ENCODE data around the gene ORMDL2. TPM values are rescaled to one million over a fixed set of nuclear protein-coding genes. Genes with fewer than 3 reads are reported as not detected.
"Not testable (repeated sequence)": the region's sequence is repeated elsewhere in the genome, so short reads cannot be mapped to it uniquely, and the experiment has no call there.

ORMDL2 gene
- total and polyA plus RNA-seq, 10 of the 15 experiments (the other 5 are each of a cell fraction or from before 2014, with no cell fraction given) = 15.0 to 135 (median 33.9) TPM

- Histone ChIP-seq H2AFZ (ENCODE audit: control insufficient read depth, low read depth, low read length) (no peak overlapping the region), H3K9ac (ENCODE audit: control insufficient read depth, insufficient read depth, low read length) (no peak overlapping the region), H3K4me1 (ENCODE audit: control insufficient read depth, insufficient read depth, low read length) (no peaks in the 10 kb centered on the region), H3K9me3 (replicated peaks; ENCODE audit: control insufficient read depth, insufficient read depth, low read length) (peaks cover 4% of the 10 kb centered on the region; the same call in 1 of the 3 replicates), H3K36me3 (ENCODE audit: control insufficient read depth in 2 of 2, insufficient read depth in 2 of 2, low read length in 1 of 2) (no peaks in the 10 kb centered on the region), H4K20me1 (ENCODE audit: control insufficient read depth, insufficient read depth) (no peaks in the 10 kb centered on the region), H3K4me3 (no peak overlapping the region), H3K4me2 (ENCODE audit: control insufficient read depth, insufficient read depth) (no peak overlapping the region), H3K27ac (ENCODE audit: control insufficient read depth, insufficient read depth) (no peak overlapping the region), H3K27me3 (replicated peaks in 1 of 2; ENCODE audit: control insufficient read depth in 2 of 2, insufficient read depth in 2 of 2, low read length in 1 of 2) (no peaks in the 10 kb centered on the region), H3K79me2 (ENCODE audit: control insufficient read depth, insufficient read depth, low read length) (no peaks in the 10 kb centered on the region)
- RAD21 ChIA-PET (ENCODE audit: unreplicated experiment) = no interaction called here
- no TSS peak for BruUV-seq (replicated peaks)
- FAIRE-seq (no peak), ATAC-seq (no peak), DNase-seq (ENCODE audit: low read depth, low spot score) (no peak)
- intact Hi-C loops (cut with micrococcal nuclease; ENCODE audit: unreplicated experiment) = no loop called here
- SMC1A ChIA-PET (ENCODE audit: uncharacterized antibody, unreplicated experiment) = no interaction called here
- in situ Hi-C loops (cut with MboI) = no loop called here
- no peak for TF ChIP-seq ZBTB11 (CRISPR knock-in tag; IDR thresholded peaks at IDR 0.05)
- 0 out of 2 replicates have a peak, but pooled peaks have one; percentile 57 for TF ChIP-seq CBX5 (IDR thresholded peaks at IDR 0.05; ENCODE audit: low read depth)
- POLR2A ChIA-PET = interaction anchor here (0.7 kb wide), 1 partner anchor 36 kb away, joined by 3 read pairs; the partner anchor contains the start of gene DNAJC14
- WGBS (ENCODE audit: insufficient coverage, insufficient replicate concordance, low lambda C conversion rate, missing lambda C conversion rate) = 95% methylated on average over 2 of the region's 2 CpGs
- CTCF ChIA-PET = interaction anchor here (0.7 kb wide), 1 partner anchor 204 kb away, joined by 3 read pairs; no protein-coding TSS in a partner anchor
Observed at GRCh38 chr12:55865327-55865726, 47.5 kb downstream of the ORMDL2 start.

- H3K79me2 ChIP-seq (ENCODE audit: control insufficient read depth, insufficient read depth, low read length); FAIRE-seq; H3K9me3 ChIP-seq (replicated peaks; ENCODE audit: control insufficient read depth, insufficient read depth, low read length); SMC1A ChIA-PET (ENCODE audit: uncharacterized antibody, unreplicated experiment); POLR2A ChIA-PET; ATAC-seq; RAD21 ChIA-PET (ENCODE audit: unreplicated experiment); intact Hi-C loops (cut with micrococcal nuclease; ENCODE audit: unreplicated experiment); in situ Hi-C loops (cut with MboI); H4K20me1 ChIP-seq (ENCODE audit: control insufficient read depth, insufficient read depth); H3K9ac ChIP-seq (ENCODE audit: control insufficient read depth, insufficient read depth, low read length); BruUV-seq (replicated peaks); H3K4me1 ChIP-seq (ENCODE audit: control insufficient read depth, insufficient read depth, low read length); H3K27ac ChIP-seq (ENCODE audit: control insufficient read depth, insufficient read depth); H3K4me2 ChIP-seq (ENCODE audit: control insufficient read depth, insufficient read depth); H2AFZ ChIP-seq (ENCODE audit: control insufficient read depth, low read depth, low read length); DNase-seq (ENCODE audit: low read depth, low spot score); H3K27me3 ChIP-seq (replicated peaks in 1 of 2; ENCODE audit: control insufficient read depth in 2 of 2, insufficient read depth in 2 of 2, low read length in 1 of 2); H3K4me3 ChIP-seq; H3K36me3 ChIP-seq (ENCODE audit: control insufficient read depth in 2 of 2, insufficient read depth in 2 of 2, low read length in 1 of 2): not testable (repeated sequence)
- CTCF ChIA-PET = interaction anchor here (0.5 kb wide), 1 partner anchor 1462 kb away, joined by 3 read pairs; no protein-coding TSS in a partner anchor
- 95% methylated on average over 3 of the region's 3 CpGs for WGBS (ENCODE audit: insufficient coverage, insufficient replicate concordance, low lambda C conversion rate, missing lambda C conversion rate)
Observed at GRCh38 chr12:55866454-55867004, 48.7 kb downstream of the ORMDL2 start.

Other genes with a start within 250 kb of the ORMDL2 start
Only the 7 nearest of the 18 such genes appear.
- 134 and 144 TPM in 2 replicates for gene BLOC1S1, start 102.0 kb upstream of the ORMDL2 start, total RNA-seq (2014; rRNA removed)
- 126 and 128 TPM in 2 replicates for gene BLOC1S1, start 102.0 kb upstream of the ORMDL2 start, total RNA-seq (2014; rRNA removed; fragmentation: Illumina TruSeq; extraction: Trizol)
- 131 and 141 TPM in 2 replicates for gene BLOC1S1, start 102.0 kb upstream of the ORMDL2 start, total RNA-seq (2021)
- 102 and 156 TPM in 2 replicates for gene BLOC1S1, start 102.0 kb upstream of the ORMDL2 start, polyA plus RNA-seq (2011; rRNA removed)
- 86.6 and 141 TPM in 2 replicates for gene BLOC1S1, start 102.0 kb upstream of the ORMDL2 start, polyA plus RNA-seq (2014; fragmentation: Illumina TruSeq; extraction: Trizol)
- 100 to 1,000 TPM; 264 to 285 TPM for gene BLOC1S1, start 102.0 kb upstream of the ORMDL2 start, polyA plus RNA-seq (2014; fragmentation: Nextera tagmentation; extraction: Ambion mirVana)
- 176 and 185 TPM in 2 replicates for gene BLOC1S1, start 102.0 kb upstream of the ORMDL2 start, polyA plus RNA-seq (2014; rRNA removed)
- 100 to 1,000 TPM; 218 to 228 TPM for gene BLOC1S1, start 102.0 kb upstream of the ORMDL2 start, polyA plus RNA-seq (2016; fragmentation: Nextera tagmentation; extraction: Ambion mirVana)
- 6.4 and 8.2 TPM in 2 replicates for gene RDH5, start 97.6 kb upstream of the ORMDL2 start, total RNA-seq (2014; rRNA removed)
- gene RDH5, start 97.6 kb upstream of the ORMDL2 start, total RNA-seq (2014; rRNA removed; fragmentation: Illumina TruSeq; extraction: Trizol) = 5.7 and 6.7 TPM in 2 replicates
- gene RDH5, start 97.6 kb upstream of the ORMDL2 start, total RNA-seq (2021) = 5.8 and 8.4 TPM in 2 replicates
- 7.0 and 7.8 TPM in 2 replicates for gene RDH5, start 97.6 kb upstream of the ORMDL2 start, polyA plus RNA-seq (2011; rRNA removed)
- gene RDH5, start 97.6 kb upstream of the ORMDL2 start, polyA plus RNA-seq (2014; fragmentation: Illumina TruSeq; extraction: Trizol) = 5.5 and 7.6 TPM in 2 replicates
- gene RDH5, start 97.6 kb upstream of the ORMDL2 start, polyA plus RNA-seq (2014; fragmentation: Nextera tagmentation; extraction: Ambion mirVana) = 1 to 10 TPM; 2.6 to 3.1 TPM
- gene RDH5, start 97.6 kb upstream of the ORMDL2 start, polyA plus RNA-seq (2014; rRNA removed) = 11.6 and 11.9 TPM in 2 replicates
- 1 to 10 TPM; 5.8 to 7.1 TPM for gene RDH5, start 97.6 kb upstream of the ORMDL2 start, polyA plus RNA-seq (2016; fragmentation: Nextera tagmentation; extraction: Ambion mirVana)
- gene CD63, start 89.0 kb upstream of the ORMDL2 start, total RNA-seq (2014; rRNA removed) = 147 and 163 TPM in 2 replicates
- gene CD63, start 89.0 kb upstream of the ORMDL2 start, total RNA-seq (2014; rRNA removed; fragmentation: Illumina TruSeq; extraction: Trizol) = 165 and 171 TPM in 2 replicates
- 171 and 173 TPM in 2 replicates for gene CD63, start 89.0 kb upstream of the ORMDL2 start, total RNA-seq (2021)
- 157 and 182 TPM in 2 replicates for gene CD63, start 89.0 kb upstream of the ORMDL2 start, polyA plus RNA-seq (2011; rRNA removed)
- 142 and 156 TPM in 2 replicates for gene CD63, start 89.0 kb upstream of the ORMDL2 start, polyA plus RNA-seq (2014; fragmentation: Illumina TruSeq; extraction: Trizol)
- gene CD63, start 89.0 kb upstream of the ORMDL2 start, polyA plus RNA-seq (2014; fragmentation: Nextera tagmentation; extraction: Ambion mirVana) = 100 to 1,000 TPM; 194 to 220 TPM
- gene CD63, start 89.0 kb upstream of the ORMDL2 start, polyA plus RNA-seq (2014; rRNA removed) = 166 and 193 TPM in 2 replicates
- 100 to 1,000 TPM; 200 to 209 TPM for gene CD63, start 89.0 kb upstream of the ORMDL2 start, polyA plus RNA-seq (2016; fragmentation: Nextera tagmentation; extraction: Ambion mirVana)
- 3.1 and 5.2 TPM in 2 replicates for gene GDF11, start 74.9 kb upstream of the ORMDL2 start, total RNA-seq (2014; rRNA removed)
- 3.4 and 3.9 TPM in 2 replicates for gene GDF11, start 74.9 kb upstream of the ORMDL2 start, total RNA-seq (2014; rRNA removed; fragmentation: Illumina TruSeq; extraction: Trizol)
- gene GDF11, start 74.9 kb upstream of the ORMDL2 start, total RNA-seq (2021) = 15.2 and 15.4 TPM in 2 replicates
- gene GDF11, start 74.9 kb upstream of the ORMDL2 start, polyA plus RNA-seq (2011; rRNA removed) = 3.7 and 5.8 TPM in 2 replicates
- 5.7 and 6.7 TPM in 2 replicates for gene GDF11, start 74.9 kb upstream of the ORMDL2 start, polyA plus RNA-seq (2014; fragmentation: Illumina TruSeq; extraction: Trizol)
- gene GDF11, start 74.9 kb upstream of the ORMDL2 start, polyA plus RNA-seq (2014; fragmentation: Nextera tagmentation; extraction: Ambion mirVana) = 1 to 10 TPM; 1.5 to 1.6 TPM
- gene GDF11, start 74.9 kb upstream of the ORMDL2 start, polyA plus RNA-seq (2014; rRNA removed) = 9.9 and 13.0 TPM in 2 replicates
- under 1 TPM; 0.83 to 0.87 TPM for gene GDF11, start 74.9 kb upstream of the ORMDL2 start, polyA plus RNA-seq (2016; fragmentation: Nextera tagmentation; extraction: Ambion mirVana)
- 79.9 and 105 TPM in 2 replicates for gene SARNP, start 317 bp upstream of the ORMDL2 start, total RNA-seq (2014; rRNA removed)
- gene SARNP, start 317 bp upstream of the ORMDL2 start, total RNA-seq (2014; rRNA removed; fragmentation: Illumina TruSeq; extraction: Trizol) = 168 and 173 TPM in 2 replicates
- gene SARNP, start 317 bp upstream of the ORMDL2 start, total RNA-seq (2021) = 77.6 and 88.0 TPM in 2 replicates
- 172 and 221 TPM in 2 replicates for gene SARNP, start 317 bp upstream of the ORMDL2 start, polyA plus RNA-seq (2011; rRNA removed)
- gene SARNP, start 317 bp upstream of the ORMDL2 start, polyA plus RNA-seq (2014; fragmentation: Illumina TruSeq; extraction: Trizol) = 222 and 297 TPM in 2 replicates
- 100 to 1,000 TPM; 419 to 445 TPM for gene SARNP, start 317 bp upstream of the ORMDL2 start, polyA plus RNA-seq (2014; fragmentation: Nextera tagmentation; extraction: Ambion mirVana)
- 113 and 170 TPM in 2 replicates for gene SARNP, start 317 bp upstream of the ORMDL2 start, polyA plus RNA-seq (2014; rRNA removed)
- 100 to 1,000 TPM; 204 to 205 TPM for gene SARNP, start 317 bp upstream of the ORMDL2 start, polyA plus RNA-seq (2016; fragmentation: Nextera tagmentation; extraction: Ambion mirVana)
- gene DNAJC14, start 11.5 kb downstream of the ORMDL2 start, total RNA-seq (2014; rRNA removed) = 36.5 and 40.4 TPM in 2 replicates
- 33.9 and 35.4 TPM in 2 replicates for gene DNAJC14, start 11.5 kb downstream of the ORMDL2 start, total RNA-seq (2014; rRNA removed; fragmentation: Illumina TruSeq; extraction: Trizol)
- 30.9 and 31.2 TPM in 2 replicates for gene DNAJC14, start 11.5 kb downstream of the ORMDL2 start, total RNA-seq (2021)
- gene DNAJC14, start 11.5 kb downstream of the ORMDL2 start, polyA plus RNA-seq (2011; rRNA removed) = 19.6 and 22.1 TPM in 2 replicates
- 32.0 and 37.3 TPM in 2 replicates for gene DNAJC14, start 11.5 kb downstream of the ORMDL2 start, polyA plus RNA-seq (2014; fragmentation: Illumina TruSeq; extraction: Trizol)
- gene DNAJC14, start 11.5 kb downstream of the ORMDL2 start, polyA plus RNA-seq (2014; fragmentation: Nextera tagmentation; extraction: Ambion mirVana) = 1 to 10 TPM; 5.7 to 8.7 TPM
- gene DNAJC14, start 11.5 kb downstream of the ORMDL2 start, polyA plus RNA-seq (2014; rRNA removed) = 19.0 and 21.9 TPM in 2 replicates
- 10 to 100 TPM; 21.4 to 22.3 TPM for gene DNAJC14, start 11.5 kb downstream of the ORMDL2 start, polyA plus RNA-seq (2016; fragmentation: Nextera tagmentation; extraction: Ambion mirVana)
- not detected in 2 replicates for gene MMP19, start 24.9 kb downstream of the ORMDL2 start, total RNA-seq (2014; rRNA removed)
- gene MMP19, start 24.9 kb downstream of the ORMDL2 start, total RNA-seq (2014; rRNA removed; fragmentation: Illumina TruSeq; extraction: Trizol) = not detected in 2 replicates
- gene MMP19, start 24.9 kb downstream of the ORMDL2 start, total RNA-seq (2021) = not detected in 2 replicates
- gene MMP19, start 24.9 kb downstream of the ORMDL2 start, polyA plus RNA-seq (2011; rRNA removed) = not detected in 2 replicates
- gene MMP19, start 24.9 kb downstream of the ORMDL2 start, polyA plus RNA-seq (2014; fragmentation: Illumina TruSeq; extraction: Trizol) = not detected in 2 replicates
- gene MMP19, start 24.9 kb downstream of the ORMDL2 start, polyA plus RNA-seq (2014; fragmentation: Nextera tagmentation; extraction: Ambion mirVana) = under 1 TPM; 0.03 to 0.04 TPM
- gene MMP19, start 24.9 kb downstream of the ORMDL2 start, polyA plus RNA-seq (2014; rRNA removed) = 0.04 TPM in 1 of 2 replicates, not detected in the other
- gene MMP19, start 24.9 kb downstream of the ORMDL2 start, polyA plus RNA-seq (2016; fragmentation: Nextera tagmentation; extraction: Ambion mirVana) = not detected

Data from GM12878 (cell line).